ENCODE data around the gene NFE2L2. TPM values are rescaled to one million over a fixed set of nuclear protein-coding genes. Genes with fewer than 3 reads are reported as not detected.
"Not testable (repeated sequence)": the region's sequence is repeated elsewhere in the genome, so short reads cannot be mapped to it uniquely, and the experiment has no call there.

Gene NFE2L2
- 94.0 TPM for total RNA-seq
- long read RNA-seq, transcript NFE2L2-201 (5 exons, 2,853 nt) = major isoform, 172 of 247 reads
- long read RNA-seq, transcript NFE2L2-202 (5 exons, 2,651 nt) = minor isoform, 20 of 247 reads
- long read RNA-seq, partial matches to known transcripts = 21 of 247 reads
- long read RNA-seq, other reads (novel, unspliced or antisense) = 31 of 247 reads

- DNase-seq (ENCODE audit: low spot score) = peak; percentile 99
Measured at GRCh38 chr2:177264693-177265587, at the start of gene NFE2L2. Gene NFE2L2, minus strand, starts transcription at chr2:177264727. Its CDS starts 151 bp downstream, at chr2:177264576.

- DNase-seq (ENCODE audit: low spot score) = no peak
Measured at GRCh38 chr2:177314194-177314593, 49.7 kb upstream of the NFE2L2 start.

GRCh38 chr2:177313162-177313781 lies 48.7 kb upstream of the NFE2L2 start:
- no peak for DNase-seq (ENCODE audit: low spot score)

- no peak for DNase-seq (ENCODE audit: low spot score)
Measured at GRCh38 chr2:177312562-177312961, 48.0 kb upstream of the NFE2L2 start.

GRCh38 chr2:177309672-177310309 lies 45.3 kb upstream of the NFE2L2 start:
- DNase-seq (ENCODE audit: low spot score) = not testable (repeated sequence)

GRCh38 chr2:177306550-177306949 lies 42.0 kb upstream of the NFE2L2 start:
- DNase-seq (ENCODE audit: low spot score) = no peak

- DNase-seq (ENCODE audit: low spot score) = no peak
Measured at GRCh38 chr2:177303939-177304338, 39.4 kb upstream of the NFE2L2 start.

- no peak for DNase-seq (ENCODE audit: low spot score)
Measured at GRCh38 chr2:177302552-177302951, 38.0 kb upstream of the NFE2L2 start.

GRCh38 chr2:177298191-177298590 lies 33.7 kb upstream of the NFE2L2 start:
- DNase-seq (ENCODE audit: low spot score) = no peak

GRCh38 chr2:177296040-177296439 lies 31.5 kb upstream of the NFE2L2 start:
- DNase-seq (ENCODE audit: low spot score) = no peak

GRCh38 chr2:177295484-177295883 lies 31.0 kb upstream of the NFE2L2 start:
- no peak for DNase-seq (ENCODE audit: low spot score)

- no peak for DNase-seq (ENCODE audit: low spot score)
Measured at GRCh38 chr2:177291701-177292100, 27.2 kb upstream of the NFE2L2 start.

GRCh38 chr2:177289824-177290628 lies 25.5 kb upstream of the NFE2L2 start:
- no peak for DNase-seq (ENCODE audit: low spot score)

- DNase-seq (ENCODE audit: low spot score) = no peak
Measured at GRCh38 chr2:177287814-177288213, 23.3 kb upstream of the NFE2L2 start.

- no peak for DNase-seq (ENCODE audit: low spot score)
Measured at GRCh38 chr2:177285892-177286715, 21.6 kb upstream of the NFE2L2 start.

- DNase-seq (ENCODE audit: low spot score) = no peak
Measured at GRCh38 chr2:177284531-177284930, 20.0 kb upstream of the NFE2L2 start.

- DNase-seq (ENCODE audit: low spot score) = no peak
Measured at GRCh38 chr2:177283906-177284305, 19.4 kb upstream of the NFE2L2 start.

- no peak for DNase-seq (ENCODE audit: low spot score)
Measured at GRCh38 chr2:177282787-177283572, 18.5 kb upstream of the NFE2L2 start.

- DNase-seq (ENCODE audit: low spot score) = no peak
Measured at GRCh38 chr2:177282181-177282641, 17.7 kb upstream of the NFE2L2 start.

All from mesenteric fat pad (tissue), 1 donor.